GM08714 (cell line): ENCODE results near the gene ATOSA.
A peak's percentile ranks its signal among the peaks of the same experiment; 100 is the strongest.

Experiments
- H3K4me3 ChIP-seq: fragments of 200-500 bp; sonication (Bioruptor generic); 2 replicates; pipeline ENCODE4 v1.5.1; 2014; ENCODE audit warnings: mild to moderate bottlenecking, low read length, inconsistent platforms
- ZNF274 ChIP-seq: IDR thresholded peaks from 2 replicates; pipeline ENCODE4 v1.6.1; 2012; ENCODE audit warnings: mild to moderate bottlenecking, low read depth, low read length

The ATOSA gene

GRCh38 chr15:52702390-52702789 is 23.2 kb upstream of the ATOSA start:
- TF ChIP-seq ZNF274, result no peak
- no peak overlapping the region for H3K4me3 ChIP-seq

DNA sequence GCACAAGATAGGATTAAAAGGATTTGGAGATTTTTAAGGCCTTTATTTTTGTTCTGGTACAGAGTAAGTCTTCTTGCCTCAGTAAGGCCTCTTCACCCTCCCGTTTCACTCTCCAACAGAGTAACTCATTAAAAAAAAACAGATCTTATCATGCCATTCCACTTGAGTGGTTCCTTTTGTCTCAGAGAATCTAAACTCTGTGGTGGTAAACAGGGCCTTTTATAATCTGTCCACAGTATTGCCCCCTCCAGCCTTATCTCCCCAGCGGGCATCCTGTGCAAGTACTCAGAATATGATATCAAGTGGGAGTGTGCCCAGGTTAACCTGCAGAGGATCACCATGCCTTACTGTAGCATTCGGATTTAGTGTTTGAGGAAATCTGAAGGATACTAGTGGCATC is 20.3 kb upstream of the ATOSA start:
- no peak overlapping the region for H3K4me3 ChIP-seq
- TF ChIP-seq ZNF274, result no peak

DNA sequence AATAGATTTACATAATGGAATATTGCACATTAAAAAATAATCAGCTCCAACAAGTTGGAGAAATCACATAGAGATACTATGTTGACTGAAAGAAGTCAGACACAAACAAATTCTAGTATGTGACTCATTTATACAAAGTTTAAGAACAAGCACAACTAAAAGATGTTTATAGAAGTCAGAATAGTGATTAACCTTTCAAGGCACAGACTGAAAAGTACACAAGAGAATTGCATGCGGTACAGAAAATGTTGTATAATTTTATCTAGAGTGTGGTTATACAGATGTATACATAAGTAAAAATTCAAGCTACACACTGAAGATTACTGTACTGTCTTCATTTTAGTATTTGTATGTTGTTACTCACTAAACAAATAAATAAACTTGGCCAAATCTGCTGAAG is 19.3 kb upstream of the ATOSA start:
- TF ChIP-seq ZNF274, result no peak
- H3K4me3 ChIP-seq, result no peak overlapping the region

GRCh38 chr15:52697051-52697450 is 17.9 kb upstream of the ATOSA start:
- TF ChIP-seq ZNF274, result no peak
- H3K4me3 ChIP-seq, result no peak overlapping the region

- H3K4me3 ChIP-seq, result no peak overlapping the region
- no peak for TF ChIP-seq ZNF274
Observed at GRCh38 chr15:52695154-52695553, 16.0 kb upstream of the ATOSA start.

GRCh38 chr15:52689562-52689961 is 10.4 kb upstream of the ATOSA start:
- TF ChIP-seq ZNF274, result no peak
- H3K4me3 ChIP-seq, result no peak overlapping the region

GRCh38 chr15:52683580-52683979 is 4.4 kb upstream of the ATOSA start:
- TF ChIP-seq ZNF274, result no peak
- no peak overlapping the region for H3K4me3 ChIP-seq

DNA sequence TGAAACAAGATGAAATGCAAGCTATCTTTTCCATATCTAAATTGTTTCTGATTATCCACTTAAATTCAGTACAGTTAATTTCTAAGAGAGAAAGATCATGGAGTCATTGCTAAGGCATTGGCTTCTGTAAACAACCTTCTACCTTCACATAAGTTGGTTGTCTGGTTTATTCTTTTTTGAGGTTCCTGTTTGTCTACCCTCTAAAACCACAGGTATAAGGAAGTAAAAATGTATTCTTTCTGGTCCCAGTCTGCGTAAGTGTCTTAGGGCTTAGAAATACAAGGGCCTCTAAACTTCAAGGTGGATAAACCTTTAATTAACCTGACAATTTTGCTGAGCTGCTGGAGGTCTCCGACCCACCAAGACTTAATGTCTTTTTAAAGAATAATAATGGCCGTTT is 3.6 kb upstream of the ATOSA start:
- H3K4me3 ChIP-seq, result no peak overlapping the region

DNA sequence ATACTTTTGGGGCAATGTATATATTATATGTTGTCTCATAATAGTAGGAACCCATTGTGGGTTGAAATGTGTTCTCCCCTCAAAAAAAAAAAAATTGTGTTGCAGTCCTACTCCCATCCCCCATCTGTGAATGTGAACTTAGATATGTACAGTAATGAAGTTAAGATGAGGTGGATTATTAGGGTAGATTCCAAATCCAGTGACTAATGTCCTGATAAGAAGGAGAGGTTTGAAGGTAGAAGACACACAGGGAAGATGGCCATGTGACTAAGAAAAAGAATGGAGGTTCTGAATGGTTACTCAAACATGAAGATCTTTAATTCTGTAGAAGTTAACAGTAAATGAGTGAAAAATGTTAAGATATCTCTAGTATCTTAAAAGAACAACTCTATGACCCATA is 3.0 kb upstream of the ATOSA start:
- no peak for TF ChIP-seq ZNF274
- no peak overlapping the region for H3K4me3 ChIP-seq

More for the DNA sequence above, 3.6 kb upstream of the ATOSA start:
- no peak for TF ChIP-seq ZNF274

- H3K4me3 ChIP-seq, result no peak overlapping the region
- no peak for TF ChIP-seq ZNF274
Observed at GRCh38 chr15:52681441-52681840, 2.3 kb upstream of the ATOSA start.

DNA sequence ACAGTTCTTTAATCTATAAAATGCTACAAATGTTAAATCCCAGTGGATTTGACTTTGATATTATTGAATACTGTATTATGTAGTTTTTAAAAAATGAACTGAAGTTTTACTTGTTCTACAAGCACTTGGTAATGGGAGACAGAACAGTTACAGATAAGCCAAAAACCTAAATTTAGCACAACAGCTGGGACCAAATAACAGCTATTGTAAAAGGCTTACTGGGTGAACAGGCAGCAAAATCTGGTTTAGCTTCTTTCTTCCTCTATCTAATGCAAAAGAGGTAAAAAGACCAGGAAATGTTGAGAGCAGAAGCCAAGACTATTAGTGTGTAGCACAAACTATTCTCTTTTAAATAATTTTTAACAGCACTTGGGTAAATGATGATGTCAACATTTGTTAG is 1.6 kb upstream of the ATOSA start:
- TF ChIP-seq ZNF274, result no peak
- H3K4me3 ChIP-seq, result no peak overlapping the region

DNA sequence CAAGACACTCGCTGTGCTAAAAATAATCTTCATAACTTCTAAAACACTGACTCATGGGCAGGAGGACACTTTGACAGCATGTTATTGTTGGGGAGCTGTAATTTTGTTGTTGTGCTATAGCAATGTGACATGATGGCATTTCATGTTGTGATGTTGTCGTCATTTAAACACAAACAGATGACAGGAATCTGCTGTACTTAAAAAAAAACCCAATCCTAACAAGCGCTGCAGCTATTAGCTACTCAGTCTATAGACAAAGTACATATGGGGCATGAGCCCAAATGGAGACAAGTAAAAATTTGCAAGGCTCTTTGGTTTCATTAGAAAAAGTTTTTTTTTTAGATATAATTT is 828 bp upstream of the ATOSA start:
- H3K4me3 ChIP-seq, result peak overlapping the region; percentile 81; the same call in 1 of the 2 replicates
- TF ChIP-seq ZNF274, result no peak

DNA sequence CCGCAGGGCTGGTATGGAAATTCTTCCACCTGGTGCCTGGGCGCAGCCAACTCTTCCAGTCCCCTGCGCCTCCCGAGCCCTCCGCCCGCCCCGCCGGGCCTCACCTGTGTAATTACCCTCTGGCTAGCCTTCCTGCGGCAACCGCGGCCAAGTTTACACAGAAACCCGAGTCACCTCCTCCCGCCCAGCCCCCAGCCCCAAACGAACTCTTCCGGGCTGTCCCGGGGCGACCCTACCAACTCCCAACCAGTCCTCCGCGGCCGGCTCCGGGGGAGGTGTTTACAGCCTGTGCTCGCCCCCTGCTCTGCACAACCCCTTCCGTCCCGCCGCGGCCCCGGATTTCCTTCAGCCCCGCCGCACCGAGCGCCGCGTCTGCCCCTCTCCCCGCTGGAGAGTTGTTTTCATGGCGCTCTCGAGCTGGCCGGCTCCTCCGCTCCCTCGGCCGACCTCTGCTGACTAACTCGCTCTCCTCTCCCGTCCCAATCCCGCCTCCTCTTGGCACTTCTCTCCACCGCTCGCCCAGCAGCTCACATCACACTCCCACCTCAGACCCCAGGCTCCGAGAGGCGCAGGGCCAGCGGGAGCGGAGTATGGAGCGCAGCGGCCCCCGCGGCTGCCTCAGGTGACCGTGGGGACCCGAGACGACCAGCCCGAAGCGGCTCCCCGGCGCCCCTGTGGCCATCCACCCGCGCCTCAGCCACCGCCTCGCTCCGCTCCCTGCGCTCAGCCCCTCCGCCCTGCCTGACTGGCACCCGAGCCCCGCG is 538 bp downstream of the ATOSA start:
- H3K4me3 ChIP-seq, result peak overlapping the region; percentile 81

DNA sequence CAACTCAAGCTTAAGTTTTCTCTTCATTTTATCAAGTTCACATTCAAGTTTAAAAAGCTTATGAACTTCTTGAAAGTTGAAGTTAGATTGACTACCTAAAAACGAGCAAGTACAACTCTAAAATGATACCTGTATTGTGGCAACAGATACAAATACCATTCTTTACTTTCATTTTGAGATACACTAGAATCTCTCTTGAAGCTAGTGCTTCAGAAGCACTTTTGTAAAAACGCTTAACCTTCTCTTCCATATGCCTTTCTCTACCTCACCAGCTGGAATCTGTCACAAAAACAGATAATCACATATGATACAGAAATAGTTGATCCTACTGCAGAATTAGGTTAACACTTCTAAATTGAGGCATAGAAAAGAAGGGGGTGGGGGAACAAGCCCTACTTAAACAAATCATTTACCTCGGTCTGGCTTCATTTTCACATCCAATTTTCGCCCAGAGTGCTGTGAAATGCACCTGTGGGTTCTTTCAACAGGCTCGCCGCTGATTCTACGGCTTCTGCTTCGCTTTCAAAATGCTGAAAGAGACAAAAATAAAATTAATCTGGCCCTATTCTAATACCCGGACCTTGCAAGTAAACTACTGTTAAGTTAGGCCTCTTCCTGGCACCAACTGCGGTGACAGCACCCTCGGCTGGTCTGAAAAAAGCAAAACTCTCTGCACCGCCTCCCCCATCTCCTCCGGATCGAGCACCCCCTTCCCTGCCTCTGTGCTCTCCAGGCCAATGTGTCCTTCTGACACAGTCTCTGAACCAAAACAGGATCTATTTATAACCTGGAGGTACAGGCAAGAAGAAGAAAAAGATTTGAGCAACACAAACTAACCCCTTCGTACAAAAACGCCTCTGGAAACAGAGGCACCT is 1.4 kb downstream of the ATOSA start:
- peak overlapping the region; percentile 81 for H3K4me3 ChIP-seq
- TF ChIP-seq ZNF274, result no peak

More for the DNA sequence above, 538 bp downstream of the ATOSA start:
- no peak for TF ChIP-seq ZNF274

DNA sequence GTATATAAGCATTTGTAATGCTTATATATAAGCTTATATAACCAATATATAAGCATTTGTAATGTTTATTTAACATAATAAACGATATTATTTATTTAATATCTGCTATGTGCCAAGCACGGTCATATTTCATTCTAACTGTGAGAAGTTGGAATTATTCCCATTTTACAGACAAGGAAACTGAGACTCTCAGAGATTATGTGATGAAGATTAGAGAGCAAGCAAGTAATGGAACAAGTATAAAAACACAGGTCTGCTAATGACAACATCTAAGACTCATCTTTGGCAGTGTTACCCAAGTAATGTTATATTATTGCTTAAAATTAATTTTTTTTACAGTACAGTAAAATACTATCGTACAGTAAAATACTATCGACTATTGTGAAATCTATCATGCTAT is 4.4 kb downstream of the ATOSA start:
- no peak overlapping the region for H3K4me3 ChIP-seq
- TF ChIP-seq ZNF274, result no peak
